ENCODE data around the gene TUBB1. TPM values are rescaled to one million over a fixed set of nuclear protein-coding genes. Genes with fewer than 3 reads are reported as not detected.
A peak's percentile ranks its signal among the peaks of the same experiment; 100 is the strongest.

Gene TUBB1
- total and polyA plus RNA-seq, 2 of the 13 experiments (the other 11 are each of a cell fraction or from before 2014, with no cell fraction given): 0.11 to 57.6 TPM

- TF ChIP-seq, protein P1, sequence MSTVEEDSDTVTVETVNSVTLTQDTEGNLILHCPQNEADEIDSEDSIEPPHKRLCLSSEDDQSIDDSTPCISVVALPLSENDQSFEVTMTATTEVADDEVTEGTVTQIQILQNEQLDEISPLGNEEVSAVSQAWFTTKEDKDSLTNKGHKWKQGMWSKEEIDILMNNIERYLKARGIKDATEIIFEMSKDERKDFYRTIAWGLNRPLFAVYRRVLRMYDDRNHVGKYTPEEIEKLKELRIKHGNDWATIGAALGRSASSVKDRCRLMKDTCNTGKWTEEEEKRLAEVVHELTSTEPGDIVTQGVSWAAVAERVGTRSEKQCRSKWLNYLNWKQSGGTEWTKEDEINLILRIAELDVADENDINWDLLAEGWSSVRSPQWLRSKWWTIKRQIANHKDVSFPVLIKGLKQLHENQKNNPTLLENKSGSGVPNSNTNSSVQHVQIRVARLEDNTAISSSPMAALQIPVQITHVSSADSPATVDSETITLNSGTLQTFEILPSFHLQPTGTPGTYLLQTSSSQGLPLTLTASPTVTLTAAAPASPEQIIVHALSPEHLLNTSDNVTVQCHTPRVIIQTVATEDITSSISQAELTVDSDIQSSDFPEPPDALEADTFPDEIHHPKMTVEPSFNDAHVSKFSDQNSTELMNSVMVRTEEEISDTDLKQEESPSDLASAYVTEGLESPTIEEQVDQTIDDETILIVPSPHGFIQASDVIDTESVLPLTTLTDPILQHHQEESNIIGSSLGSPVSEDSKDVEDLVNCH (CRISPR knock-in tag; IDR thresholded peaks at IDR 0.05): no peak
- TF ChIP-seq, protein P2, sequence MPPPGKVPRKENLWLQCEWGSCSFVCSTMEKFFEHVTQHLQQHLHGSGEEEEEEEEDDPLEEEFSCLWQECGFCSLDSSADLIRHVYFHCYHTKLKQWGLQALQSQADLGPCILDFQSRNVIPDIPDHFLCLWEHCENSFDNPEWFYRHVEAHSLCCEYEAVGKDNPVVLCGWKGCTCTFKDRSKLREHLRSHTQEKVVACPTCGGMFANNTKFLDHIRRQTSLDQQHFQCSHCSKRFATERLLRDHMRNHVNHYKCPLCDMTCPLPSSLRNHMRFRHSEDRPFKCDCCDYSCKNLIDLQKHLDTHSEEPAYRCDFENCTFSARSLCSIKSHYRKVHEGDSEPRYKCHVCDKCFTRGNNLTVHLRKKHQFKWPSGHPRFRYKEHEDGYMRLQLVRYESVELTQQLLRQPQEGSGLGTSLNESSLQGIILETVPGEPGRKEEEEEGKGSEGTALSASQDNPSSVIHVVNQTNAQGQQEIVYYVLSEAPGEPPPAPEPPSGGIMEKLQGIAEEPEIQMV (CRISPR knock-in tag; IDR thresholded peaks at IDR 0.05; ENCODE audit: low read depth): no peak
- TF ChIP-seq ZNF740 (CRISPR knock-in tag; IDR thresholded peaks at IDR 0.05): no peak
- TF ChIP-seq RFXANK (CRISPR knock-in tag; IDR thresholded peaks at IDR 0.05): no peak
- 0 out of 2 replicates have a peak, but pooled peaks have one; percentile 51 for TF ChIP-seq ZNF550 (CRISPR knock-in tag; IDR thresholded peaks at IDR 0.05; ENCODE audit: borderline replicate concordance)
- TF ChIP-seq ZNF44 (CRISPR knock-in tag; IDR thresholded peaks at IDR 0.05): no peak
- TF ChIP-seq TBX2 (CRISPR knock-in tag; IDR thresholded peaks at IDR 0.05; ENCODE audit: borderline replicate concordance): 0 out of 2 replicates have a peak, but pooled peaks have one; percentile 42
- 0 out of 2 replicates have a peak, but pooled peaks have one; percentile 57 for TF ChIP-seq DZIP1 (CRISPR knock-in tag; IDR thresholded peaks at IDR 0.05)
- 0 out of 2 replicates have a peak, but pooled peaks have one; percentile 29 for TF ChIP-seq ZC3H13 (CRISPR knock-in tag; IDR thresholded peaks at IDR 0.05)
- 0 out of 2 replicates have a peak, but pooled peaks have one; percentile 29 for TF ChIP-seq ZNF772 (CRISPR knock-in tag; IDR thresholded peaks at IDR 0.05)
- no peak for TF ChIP-seq ZNF775 (CRISPR knock-in tag; IDR thresholded peaks at IDR 0.05; ENCODE audit: borderline replicate concordance)
- TF ChIP-seq ELF4 (CRISPR knock-in tag; IDR thresholded peaks at IDR 0.05; ENCODE audit: borderline replicate concordance): no peak
- TF ChIP-seq ZNF570 (CRISPR knock-in tag; IDR thresholded peaks at IDR 0.05; ENCODE audit: borderline replicate concordance): no peak
- TF ChIP-seq GLI4 (CRISPR knock-in tag; IDR thresholded peaks at IDR 0.05; ENCODE audit: borderline replicate concordance): 0 out of 2 replicates have a peak, but pooled peaks have one; percentile 31
- TF ChIP-seq HIVEP1 (CRISPR knock-in tag; IDR thresholded peaks at IDR 0.05): 0 out of 2 replicates have a peak, but pooled peaks have one; percentile 32
- TF ChIP-seq, protein P3, sequence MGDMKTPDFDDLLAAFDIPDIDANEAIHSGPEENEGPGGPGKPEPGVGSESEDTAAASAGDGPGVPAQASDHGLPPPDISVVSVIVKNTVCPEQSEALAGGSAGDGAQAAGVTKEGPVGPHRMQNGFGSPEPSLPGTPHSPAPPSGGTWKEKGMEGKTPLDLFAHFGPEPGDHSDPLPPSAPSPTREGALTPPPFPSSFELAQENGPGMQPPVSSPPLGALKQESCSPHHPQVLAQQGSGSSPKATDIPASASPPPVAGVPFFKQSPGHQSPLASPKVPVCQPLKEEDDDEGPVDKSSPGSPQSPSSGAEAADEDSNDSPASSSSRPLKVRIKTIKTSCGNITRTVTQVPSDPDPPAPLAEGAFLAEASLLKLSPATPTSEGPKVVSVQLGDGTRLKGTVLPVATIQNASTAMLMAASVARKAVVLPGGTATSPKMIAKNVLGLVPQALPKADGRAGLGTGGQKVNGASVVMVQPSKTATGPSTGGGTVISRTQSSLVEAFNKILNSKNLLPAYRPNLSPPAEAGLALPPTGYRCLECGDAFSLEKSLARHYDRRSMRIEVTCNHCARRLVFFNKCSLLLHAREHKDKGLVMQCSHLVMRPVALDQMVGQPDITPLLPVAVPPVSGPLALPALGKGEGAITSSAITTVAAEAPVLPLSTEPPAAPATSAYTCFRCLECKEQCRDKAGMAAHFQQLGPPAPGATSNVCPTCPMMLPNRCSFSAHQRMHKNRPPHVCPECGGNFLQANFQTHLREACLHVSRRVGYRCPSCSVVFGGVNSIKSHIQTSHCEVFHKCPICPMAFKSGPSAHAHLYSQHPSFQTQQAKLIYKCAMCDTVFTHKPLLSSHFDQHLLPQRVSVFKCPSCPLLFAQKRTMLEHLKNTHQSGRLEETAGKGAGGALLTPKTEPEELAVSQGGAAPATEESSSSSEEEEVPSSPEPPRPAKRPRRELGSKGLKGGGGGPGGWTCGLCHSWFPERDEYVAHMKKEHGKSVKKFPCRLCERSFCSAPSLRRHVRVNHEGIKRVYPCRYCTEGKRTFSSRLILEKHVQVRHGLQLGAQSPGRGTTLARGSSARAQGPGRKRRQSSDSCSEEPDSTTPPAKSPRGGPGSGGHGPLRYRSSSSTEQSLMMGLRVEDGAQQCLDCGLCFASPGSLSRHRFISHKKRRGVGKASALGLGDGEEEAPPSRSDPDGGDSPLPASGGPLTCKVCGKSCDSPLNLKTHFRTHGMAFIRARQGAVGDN (CRISPR knock-in tag; IDR thresholded peaks at IDR 0.05): peak; percentile 69
- TF ChIP-seq ZNF773 (CRISPR knock-in tag; IDR thresholded peaks at IDR 0.05; ENCODE audit: borderline replicate concordance): no peak
Measured at GRCh38 chr20:59017493-59018231, 1.6 kb upstream of the TUBB1 start (continued).
